Cardiac fibroblast (primary cell): Measurements from ENCODE around the gene ARID3A.

Experiments used
- DNase-seq, 2 donors: peaks; one replicate each; pipeline versions ENCODE4 v3.0.0 to v3.0.0-alpha.2; 2010; ENCODE audit warnings: low read depth in 2 of 2
- H3K4me3 ChIP-seq, 2 donors: replicated peaks in 1 of 2; 1 replicate in 1 of 2; 2 replicates in 1 of 2; pipeline ENCODE4 v1.5.1; 2011; ENCODE audit warnings: low read depth in 2 of 2, low read length in 2 of 2, mild to moderate bottlenecking in 2 of 2, moderate library complexity in 1 of 2
- CTCF ChIP-seq: IDR thresholded peaks from one replicate; pipeline ENCODE4 v1.5.1; 2011; ENCODE audit warnings: low read depth, mild to moderate bottlenecking, low read length, inconsistent platforms

ARID3A gene

GRCh38 chr19:900302-901111 is 25.3 kb upstream of the ARID3A start:
- no peak for DNase-seq
- H3K4me3 ChIP-seq: no peak overlapping the region
- no peak for TF ChIP-seq CTCF

GRCh38 chr19:901216-902092 is 24.4 kb upstream of the ARID3A start:
- no peak for DNase-seq
- no peak for TF ChIP-seq CTCF
- no peak overlapping the region for H3K4me3 ChIP-seq

- no peak for DNase-seq
- TF ChIP-seq CTCF: no peak
- no peak overlapping the region for H3K4me3 ChIP-seq
Measured at GRCh38 chr19:902093-902370, 23.8 kb upstream of the ARID3A start.

GRCh38 chr19:902446-903226 is 23.2 kb upstream of the ARID3A start:
- no peak for TF ChIP-seq CTCF
- no peak for DNase-seq
- no peak overlapping the region for H3K4me3 ChIP-seq

- no peak for DNase-seq
- no peak overlapping the region for H3K4me3 ChIP-seq
- TF ChIP-seq CTCF: no peak
Measured at GRCh38 chr19:903266-903797, 22.5 kb upstream of the ARID3A start.

GRCh38 chr19:904545-904944 is 21.3 kb upstream of the ARID3A start:
- no peak overlapping the region for H3K4me3 ChIP-seq
- TF ChIP-seq CTCF: no peak
- no peak for DNase-seq
